Activated CD4-positive, alpha-beta T cell treated with anti-CD3 and anti-CD28 coated beads, Interleukin-2, amount 50 U/mL, for 48 hours (primary cell): ENCODE data around the gene IL3RA.
"Not testable (repeated sequence)": the region's sequence is repeated elsewhere in the genome, so short reads cannot be mapped to it uniquely, and the experiment has no call there.

Source experiments
- DNase-seq, 2 experiments: peaks; one replicate each; pipeline ENCODE4 v3.0.0-alpha.2; 2020

IL3RA gene

DNA sequence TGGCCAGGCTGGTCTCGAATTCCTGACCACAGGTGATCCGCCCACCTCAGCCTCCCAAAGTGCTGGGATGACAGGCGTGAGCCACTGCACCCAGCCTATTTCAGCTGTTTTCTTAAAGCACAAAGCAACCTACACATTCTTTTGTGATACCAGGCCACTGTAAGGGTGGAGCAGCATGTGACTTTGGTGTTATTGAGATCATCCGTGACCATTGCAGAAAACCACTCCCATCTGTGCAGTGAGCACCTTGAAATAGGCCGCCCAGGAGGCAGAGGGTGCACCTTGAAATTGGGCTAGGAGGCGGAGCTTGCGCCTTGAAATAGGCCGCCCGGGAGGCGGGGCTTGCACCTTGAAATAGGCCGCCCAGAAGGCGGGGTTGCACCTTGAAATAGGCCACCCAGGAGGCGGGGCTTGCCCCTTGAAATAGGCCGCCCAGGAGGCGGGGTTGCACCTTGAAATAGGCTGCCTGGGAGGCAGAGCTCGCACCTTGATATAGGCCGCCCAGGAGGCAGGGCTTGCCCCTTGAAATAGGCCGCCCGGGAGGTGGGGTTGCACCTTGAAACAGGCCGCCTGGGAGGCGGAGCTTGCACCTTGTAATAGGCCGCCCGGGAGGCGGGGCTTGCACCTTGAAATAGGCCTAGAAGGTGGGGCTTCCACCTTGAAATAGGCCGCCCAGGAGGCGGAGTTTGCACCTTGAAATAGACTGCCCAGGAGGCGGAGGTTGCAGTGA, 64.3 kb downstream of the IL3RA start:
- DNase-seq, result no peak

DNA sequence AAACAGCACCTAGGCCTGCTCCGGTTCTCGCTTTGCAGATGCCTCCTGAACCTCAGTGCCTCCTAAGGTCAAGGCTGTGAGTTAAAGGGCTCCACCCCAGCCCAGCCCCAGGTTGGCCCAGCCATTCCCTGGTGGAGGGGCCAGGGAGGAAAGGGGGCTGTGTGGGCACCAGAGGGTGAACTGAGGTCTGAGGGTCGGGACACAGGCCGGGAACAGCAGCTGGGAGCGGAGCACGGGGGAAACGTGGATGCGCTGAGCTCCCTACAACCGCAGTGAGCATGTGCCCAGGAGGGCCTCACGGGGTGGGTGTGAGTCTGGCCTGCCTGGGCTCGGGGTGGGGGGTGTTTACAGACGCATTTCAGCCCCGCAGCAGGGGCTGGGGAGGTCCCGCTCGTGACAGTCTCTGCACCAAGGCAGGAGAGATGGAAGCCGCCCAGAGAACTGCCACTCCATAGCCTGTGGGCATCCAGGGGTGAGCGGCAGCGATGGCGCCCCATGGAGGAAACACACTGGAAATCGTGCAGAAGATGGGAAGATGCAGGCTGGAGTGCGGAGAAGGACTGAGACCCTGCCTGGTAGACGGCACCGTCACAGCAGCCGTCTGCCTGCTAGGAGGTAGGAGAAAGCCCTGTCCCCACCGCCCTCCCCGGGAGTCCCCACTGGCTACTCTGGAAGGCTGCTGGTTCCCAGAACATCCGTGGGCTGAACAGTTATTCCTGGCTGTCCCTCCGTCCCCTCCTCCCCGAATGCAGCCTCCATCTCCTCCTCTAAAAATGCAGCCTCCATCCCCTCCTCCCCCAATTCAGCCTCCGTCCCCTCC, 65.2 kb downstream of the IL3RA start:
- no peak for DNase-seq

GRCh38 chrX:1403228-1403627, 66.6 kb downstream of the IL3RA start:
- DNase-seq, result no peak

- not testable (repeated sequence) for DNase-seq
These were observed 67.3 kb downstream of the IL3RA start for GRCh38 chrX:1403867-1404266.

GRCh38 chrX:1405769-1406168, 69.2 kb downstream of the IL3RA start:
- not testable (repeated sequence) for DNase-seq

GRCh38 chrX:1407035-1407434, 70.5 kb downstream of the IL3RA start:
- DNase-seq, result no peak

- no peak for DNase-seq
These were observed 74.7 kb downstream of the IL3RA start for GRCh38 chrX:1411326-1411725.

GRCh38 chrX:1412551-1413161, 76.1 kb downstream of the IL3RA start:
- DNase-seq, result no peak

DNA sequence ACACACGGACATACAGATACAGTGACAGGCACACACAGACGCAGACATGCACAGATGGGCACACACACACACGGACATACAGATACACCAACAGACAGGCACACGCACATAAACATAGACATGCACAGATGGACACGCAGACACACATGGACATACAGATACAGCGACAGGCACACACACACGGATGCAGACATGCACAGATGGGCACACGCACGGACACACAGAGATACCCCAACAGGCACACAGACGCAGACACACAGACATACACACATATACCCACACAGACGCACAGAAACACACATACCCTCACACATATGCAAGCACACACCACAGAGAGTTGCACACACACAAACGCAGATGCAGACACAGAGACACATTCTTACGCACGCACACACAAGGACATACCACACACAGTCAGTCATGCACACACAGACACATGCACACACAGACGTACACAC, 79.8 kb downstream of the IL3RA start:
- no peak for DNase-seq

DNA sequence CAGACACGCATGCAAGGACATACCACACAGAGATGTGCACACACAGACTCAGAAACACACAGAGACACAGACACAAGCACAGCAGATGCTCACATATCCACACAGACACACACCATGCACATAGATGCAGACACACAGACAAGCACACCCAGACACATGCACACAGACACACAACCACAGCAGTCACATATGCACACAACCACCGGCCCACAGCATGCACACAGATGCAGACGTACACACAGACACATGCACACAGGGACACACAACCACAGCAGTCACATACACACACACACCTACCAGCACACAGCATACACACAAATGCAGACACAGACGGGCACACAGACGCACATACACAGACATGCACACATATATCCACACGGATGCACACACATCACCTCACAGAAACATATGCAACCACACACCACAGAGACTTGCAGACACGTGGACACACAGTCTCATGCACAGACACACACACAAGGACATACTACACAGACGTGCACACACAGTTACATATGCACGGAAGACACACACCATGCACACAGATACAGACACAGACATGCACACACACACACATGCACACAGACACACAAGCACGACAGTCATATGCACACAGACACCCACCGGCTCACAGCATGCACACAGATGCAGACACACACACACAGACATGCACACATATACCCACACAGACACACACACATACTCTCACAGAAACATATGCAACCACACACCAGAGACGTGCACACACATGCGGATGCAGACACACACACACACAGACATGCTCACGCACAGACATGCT, 80.6 kb downstream of the IL3RA start:
- no peak for DNase-seq

DNA sequence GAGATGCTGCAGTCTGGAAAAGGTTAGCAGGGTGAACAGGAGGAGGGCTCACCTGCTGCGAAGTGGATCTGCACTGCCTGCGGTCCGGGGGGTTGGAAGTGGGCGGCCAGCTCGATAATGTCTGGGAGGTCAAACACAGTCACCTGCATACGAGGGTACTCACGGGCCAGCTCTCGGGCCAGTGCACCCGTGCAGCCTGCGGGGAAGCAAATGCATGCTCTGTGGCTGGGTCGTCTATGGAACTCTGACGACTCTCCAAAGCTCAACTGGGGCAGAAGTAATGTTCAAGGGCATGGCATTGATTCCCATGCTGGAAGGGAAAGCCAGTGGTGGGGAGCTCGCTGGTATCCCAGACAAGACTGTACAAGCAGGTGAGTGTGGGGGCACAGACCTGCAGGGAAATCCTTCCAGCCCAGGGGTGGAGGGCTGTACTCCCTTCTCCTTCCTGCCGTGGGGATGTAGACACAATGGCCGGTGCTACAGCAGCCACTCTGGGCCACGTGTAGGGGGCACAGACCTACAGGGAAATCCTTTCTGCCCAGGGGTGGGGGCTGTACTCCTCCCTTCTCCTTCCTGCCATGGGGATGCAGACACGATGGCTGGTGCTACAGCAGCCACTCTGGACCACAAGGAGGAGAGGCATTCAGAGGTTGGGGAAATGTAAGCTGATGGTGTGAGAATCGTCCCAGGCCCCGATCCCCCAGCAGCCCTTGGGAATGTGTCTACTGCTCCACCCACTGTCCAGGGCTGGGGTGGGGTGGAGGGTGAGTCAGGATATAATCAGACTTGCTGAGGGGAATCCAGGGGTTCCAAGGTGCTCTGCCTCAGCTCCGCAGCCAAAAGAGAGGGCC, 81.6 kb downstream of the IL3RA start:
- no peak for DNase-seq

DNA sequence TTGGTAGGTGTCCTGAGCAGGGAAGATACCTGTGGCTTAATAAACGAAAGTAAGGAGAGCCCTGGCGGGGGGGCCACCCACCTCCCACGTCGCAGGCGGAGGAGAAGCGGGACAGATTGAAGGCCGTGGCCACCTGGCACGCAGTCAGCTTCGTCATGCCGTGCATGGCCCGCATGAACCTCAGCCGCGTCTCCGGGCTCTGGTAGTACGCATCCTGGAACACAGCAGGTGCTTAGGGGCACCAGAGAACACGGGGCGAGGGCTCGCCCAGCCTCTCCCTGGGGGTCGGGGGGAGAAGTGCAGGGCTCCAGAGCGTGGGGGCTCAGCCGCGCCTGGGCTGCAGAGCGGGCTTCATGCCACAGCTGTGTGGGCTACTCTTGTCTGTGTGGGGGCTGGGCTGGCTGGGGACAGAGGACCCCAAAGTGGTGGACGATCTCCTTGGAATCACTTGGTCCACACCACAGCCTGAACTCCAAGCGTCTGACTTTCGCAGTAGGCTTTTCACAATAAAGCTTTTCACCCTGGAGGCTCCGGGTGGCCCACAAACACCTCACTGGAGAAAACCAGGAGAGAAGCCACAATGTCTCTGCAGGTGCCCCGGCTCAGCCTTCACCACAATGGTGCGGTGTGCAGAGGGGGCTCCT, 82.4 kb downstream of the IL3RA start:
- no peak for DNase-seq

GRCh38 chrX:1419545-1420355, 83.2 kb downstream of the IL3RA start:
- DNase-seq, result no peak

DNA sequence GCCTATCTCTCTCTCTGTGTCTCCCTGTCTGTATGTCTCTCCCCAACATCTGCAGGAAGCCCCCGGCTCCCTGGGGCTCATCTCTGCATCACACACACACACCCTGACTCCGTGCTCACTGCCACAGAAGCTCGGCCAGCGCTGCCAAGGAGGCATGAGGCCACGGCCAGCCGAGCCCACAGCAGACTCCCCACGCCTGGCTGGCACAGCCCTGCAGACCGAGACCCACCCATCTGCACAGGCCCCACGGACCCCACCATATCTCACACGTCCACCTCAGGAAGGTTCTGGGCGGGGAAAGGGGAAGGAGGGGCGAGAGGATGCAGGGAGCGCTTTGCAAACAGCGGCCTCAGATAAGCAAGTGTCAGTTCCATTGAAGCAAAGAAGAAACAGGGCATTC, 83.8 kb downstream of the IL3RA start:
- DNase-seq, result no peak

GRCh38 chrX:1421433-1422134, 85.0 kb downstream of the IL3RA start:
- no peak for DNase-seq

- DNase-seq, result no peak
These were observed 85.5 kb downstream of the IL3RA start for GRCh38 chrX:1422135-1422465.

GRCh38 chrX:1423215-1423614, 86.6 kb downstream of the IL3RA start:
- no peak for DNase-seq

DNA sequence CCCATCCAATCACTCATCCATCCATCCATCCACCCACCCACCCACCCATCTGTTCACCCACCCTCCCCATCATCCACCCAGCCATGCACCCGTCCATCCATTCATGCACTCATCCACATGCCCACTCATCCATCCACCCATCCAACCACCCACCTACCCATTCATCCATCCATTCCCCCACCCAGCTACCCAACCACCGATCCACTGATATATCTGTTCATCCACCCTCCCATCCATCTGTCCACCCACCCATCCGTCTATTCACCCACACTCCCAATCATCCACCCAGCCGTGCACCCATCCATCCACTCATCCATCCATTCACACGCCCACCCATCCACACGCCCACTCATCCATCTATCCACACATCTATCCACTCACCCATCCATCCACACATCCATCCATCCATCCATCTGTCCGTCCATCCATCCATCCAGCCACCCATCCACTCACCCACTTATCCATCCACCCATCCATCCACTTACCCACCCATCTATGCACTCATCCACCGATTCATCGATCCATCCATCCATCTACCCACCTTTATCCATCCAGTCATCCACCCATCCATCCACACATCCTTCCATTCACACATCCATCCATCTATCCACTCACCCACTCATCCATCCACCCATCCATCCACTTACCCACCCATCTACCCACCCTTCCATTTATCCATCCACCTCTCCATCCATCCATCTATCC, 87.7 kb downstream of the IL3RA start:
- DNase-seq, result no peak

DNA sequence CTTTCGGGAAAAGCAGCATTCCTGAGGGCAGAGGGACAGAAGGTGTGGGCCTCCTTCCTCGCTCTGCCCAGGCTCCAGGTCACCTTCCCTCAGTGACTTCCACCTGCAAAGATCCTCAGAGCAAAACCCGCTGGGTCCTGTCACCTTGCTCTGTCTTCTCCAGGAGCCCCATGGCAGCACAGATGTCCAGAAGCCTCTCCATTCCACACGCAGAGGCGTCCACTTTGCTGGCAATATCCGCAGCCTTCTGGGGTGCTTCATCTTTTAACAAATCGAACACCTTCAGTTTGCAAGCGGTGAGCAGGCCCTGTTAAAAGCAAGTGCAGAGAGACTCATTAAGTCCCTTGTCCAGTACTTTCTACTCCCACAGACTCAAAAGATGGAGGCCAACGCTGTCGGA, 88.8 kb downstream of the IL3RA start:
- no peak for DNase-seq
